ENCODE measurements around the gene LRRN2.

GRCh38 chr1:204658295-204658694 lies 27.2 kb downstream of the LRRN2 start:
- no peak for TF ChIP-seq CTCF (IDR thresholded peaks at IDR 0.05)
- TF ChIP-seq POLR2AphosphoS5 (IDR thresholded peaks at IDR 0.05; ENCODE audit: low read depth, low read length) = no peak
- TF ChIP-seq SIN3A (IDR thresholded peaks at IDR 0.05; ENCODE audit: borderline replicate concordance, insufficient read depth, low read depth, low read length) = no peak
- no peak for TF ChIP-seq REST (IDR thresholded peaks at IDR 0.05; ENCODE audit: insufficient read depth in 1 of 2, low read depth in 2 of 2, low read length in 1 of 2)
